ENCODE results near the gene COL16A1.

GRCh38 chr1:31696242-31696641, 7.6 kb downstream of the COL16A1 start:
- TF ChIP-seq MXI1 (IDR thresholded peaks at IDR 0.05; ENCODE audit: low read depth, low read length) (no peak), CTCF (IDR thresholded peaks at IDR 0.05) (no peak), ELF1 (IDR thresholded peaks at IDR 0.05) (no peak), MAX (IDR thresholded peaks at IDR 0.05; ENCODE audit: low read depth) (no peak), POLR2AphosphoS5 (IDR thresholded peaks at IDR 0.05; ENCODE audit: low read depth, low read length) (no peak), SIN3A (IDR thresholded peaks at IDR 0.05; ENCODE audit: borderline replicate concordance, low read depth, low read length) (no peak)

Data from SK-N-SH (cell line).